ENCODE measurements around the gene SPESP1. TPM values are rescaled to one million over a fixed set of nuclear protein-coding genes. Genes with fewer than 3 reads are reported as not detected.

Gene SPESP1
- total and polyA plus RNA-seq, 9 of the 15 experiments (the other 6 are each of a cell fraction or from before 2014, with no cell fraction given): not detected

- peak overlapping the region; percentile 66 for H3K4me2 ChIP-seq (ENCODE audit: insufficient read depth, low read length)
- 0 out of 2 replicates have a peak, but pooled peaks cover 6% of the 10 kb centered on the region for H3K9me3 ChIP-seq (replicated peaks; ENCODE audit: control insufficient read depth, insufficient read depth, low read depth, low read length)
- no TSS peak for BruUV-seq (replicated peaks)
- in situ Hi-C loops (cut with MboI): no loop called here
- H3K36me3 ChIP-seq (ENCODE audit: control insufficient read depth, insufficient read depth, low read length): no peaks in the 10 kb centered on the region
- ChIA-PET CTCF (ENCODE audit: low intra/inter-chr PET ratio) (no interaction called here), POLR2A (interaction anchor here (0.9 to 1.3 kb wide), 4 partner anchors 10 to 33 kb away, joined by 3 read pairs; no protein-coding TSS in a partner anchor)
- intact Hi-C loops (cut with micrococcal nuclease): loop anchor here (1.0 kb wide), 1 partner anchor 8 kb away; no protein-coding TSS in a partner anchor
- no peak overlapping the region for H3K9ac ChIP-seq (ENCODE audit: insufficient read depth in 1 of 2, low read depth in 2 of 2, low read length in 2 of 2)
- ATAC-seq: peak; percentile 39
- H3K9me1 ChIP-seq (ENCODE audit: control insufficient read depth, insufficient read depth, low read length): no peaks in the 10 kb centered on the region
- WGBS (ENCODE audit: insufficient coverage, low coverage, missing lambda C conversion rate): 31% methylated on average over 3 of the region's 3 CpGs
- no peak for DNase-seq (ENCODE audit: extremely low read depth in 1 of 4, low spot score in 3 of 4)
- H3K4me1 ChIP-seq (replicated peaks in 1 of 2; ENCODE audit: control insufficient read depth in 2 of 2, insufficient read depth in 2 of 2, low read length in 2 of 2): peaks cover 27 to 32% of the 10 kb centered on the region in 2 experiments
- H3K4me3 ChIP-seq: no peak overlapping the region
- no peak overlapping the region for H2AFZ ChIP-seq (ENCODE audit: low read depth, low read length)
- H3K79me2 ChIP-seq (ENCODE audit: control insufficient read depth, insufficient read depth, low read length): no peaks in the 10 kb centered on the region
- peak; percentile 6 for FAIRE-seq
- no peaks in the 10 kb centered on the region for H3K27me3 ChIP-seq (ENCODE audit: control insufficient read depth in 2 of 2, insufficient read depth in 2 of 2, low read length in 2 of 2)
- H3K27ac ChIP-seq (ENCODE audit: extremely low read depth, low read depth, low read length): peak overlapping the region; percentile 58
- H4K20me1 ChIP-seq (replicated peaks; ENCODE audit: control insufficient read depth, insufficient read depth, low read length): no peaks in the 10 kb centered on the region
- TF ChIP-seq NFE2 (IDR thresholded peaks at IDR 0.05; ENCODE audit: low read depth): 0 out of 2 replicates have a peak, but pooled peaks have one; percentile 24
- no peak for TF ChIP-seq VEZF1 (CRISPR knock-in tag; IDR thresholded peaks at IDR 0.05)
- TF ChIP-seq FOXK2 (conservative IDR thresholded peaks at IDR 0.05 in 1 of 2, IDR thresholded peaks at IDR 0.05 in 1 of 2; ENCODE audit: low read depth in 2 of 2): 0 out of 4 replicates have a peak, but pooled peaks of 1 of the 2 experiments have one; percentile 4
- no peak for TF ChIP-seq HDAC3 (IDR thresholded peaks at IDR 0.05; ENCODE audit: borderline replicate concordance, partially characterized antibody)
- no peak for TF ChIP-seq CBX3 (IDR thresholded peaks at IDR 0.05; ENCODE audit: borderline replicate concordance in 1 of 2, low read length in 2 of 2)
- no peak for TF ChIP-seq CEBPB (tag; IDR thresholded peaks at IDR 0.05)
- no peak for TF ChIP-seq MEF2D (tag; conservative IDR thresholded peaks at IDR 0.05; ENCODE audit: low read depth)
- TF ChIP-seq, protein P1, sequence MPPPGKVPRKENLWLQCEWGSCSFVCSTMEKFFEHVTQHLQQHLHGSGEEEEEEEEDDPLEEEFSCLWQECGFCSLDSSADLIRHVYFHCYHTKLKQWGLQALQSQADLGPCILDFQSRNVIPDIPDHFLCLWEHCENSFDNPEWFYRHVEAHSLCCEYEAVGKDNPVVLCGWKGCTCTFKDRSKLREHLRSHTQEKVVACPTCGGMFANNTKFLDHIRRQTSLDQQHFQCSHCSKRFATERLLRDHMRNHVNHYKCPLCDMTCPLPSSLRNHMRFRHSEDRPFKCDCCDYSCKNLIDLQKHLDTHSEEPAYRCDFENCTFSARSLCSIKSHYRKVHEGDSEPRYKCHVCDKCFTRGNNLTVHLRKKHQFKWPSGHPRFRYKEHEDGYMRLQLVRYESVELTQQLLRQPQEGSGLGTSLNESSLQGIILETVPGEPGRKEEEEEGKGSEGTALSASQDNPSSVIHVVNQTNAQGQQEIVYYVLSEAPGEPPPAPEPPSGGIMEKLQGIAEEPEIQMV (tag; conservative IDR thresholded peaks at IDR 0.05; ENCODE audit: low read depth): peak; percentile 45
- TF ChIP-seq ADNP (tag; IDR thresholded peaks at IDR 0.05): peak; percentile 35; the same call in 1 of the 2 replicates
- no peak for TF ChIP-seq ZNF3 (CRISPR knock-in tag; IDR thresholded peaks at IDR 0.05)
- TF ChIP-seq DEAF1 (CRISPR knock-in tag; IDR thresholded peaks at IDR 0.05): no peak
- peak; percentile 82; the same call in 1 of the 2 replicates for TF ChIP-seq ZSCAN29 (IDR thresholded peaks at IDR 0.05)
- TF ChIP-seq MAFK (IDR thresholded peaks at IDR 0.05; ENCODE audit: low read length): 0 out of 2 replicates have a peak, but pooled peaks have one; percentile 5
- TF ChIP-seq ZEB2 (IDR thresholded peaks at IDR 0.05): no peak
- TF ChIP-seq, protein P2, sequence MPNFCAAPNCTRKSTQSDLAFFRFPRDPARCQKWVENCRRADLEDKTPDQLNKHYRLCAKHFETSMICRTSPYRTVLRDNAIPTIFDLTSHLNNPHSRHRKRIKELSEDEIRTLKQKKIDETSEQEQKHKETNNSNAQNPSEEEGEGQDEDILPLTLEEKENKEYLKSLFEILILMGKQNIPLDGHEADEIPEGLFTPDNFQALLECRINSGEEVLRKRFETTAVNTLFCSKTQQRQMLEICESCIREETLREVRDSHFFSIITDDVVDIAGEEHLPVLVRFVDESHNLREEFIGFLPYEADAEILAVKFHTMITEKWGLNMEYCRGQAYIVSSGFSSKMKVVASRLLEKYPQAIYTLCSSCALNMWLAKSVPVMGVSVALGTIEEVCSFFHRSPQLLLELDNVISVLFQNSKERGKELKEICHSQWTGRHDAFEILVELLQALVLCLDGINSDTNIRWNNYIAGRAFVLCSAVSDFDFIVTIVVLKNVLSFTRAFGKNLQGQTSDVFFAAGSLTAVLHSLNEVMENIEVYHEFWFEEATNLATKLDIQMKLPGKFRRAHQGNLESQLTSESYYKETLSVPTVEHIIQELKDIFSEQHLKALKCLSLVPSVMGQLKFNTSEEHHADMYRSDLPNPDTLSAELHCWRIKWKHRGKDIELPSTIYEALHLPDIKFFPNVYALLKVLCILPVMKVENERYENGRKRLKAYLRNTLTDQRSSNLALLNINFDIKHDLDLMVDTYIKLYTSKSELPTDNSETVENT (CRISPR knock-in tag; IDR thresholded peaks at IDR 0.05): no peak
Observed at GRCh38 chr15:68984586-68984985, 54.3 kb downstream of the SPESP1 start.

All from K562 (cell line).